Measurements from ENCODE around the gene TEN1. TPM values are rescaled to one million over a fixed set of nuclear protein-coding genes. Genes with fewer than 3 reads are reported as not detected.

TEN1 gene
- total RNA-seq, 1 experiment from 2014 or later = 19.3 TPM

GRCh38 chr17:76023900-76024237 lies 44.8 kb downstream of the TEN1 start:
- no CpG with 5 or more reads among the region's 9 CpGs for WGBS (ENCODE audit: extremely low coverage, insufficient read length, low lambda C conversion rate)
- no peaks in the 10 kb centered on the region; the same call in 1 of the 2 replicates for H3K4me1 ChIP-seq (ENCODE audit: insufficient read depth, low read length)

More at GRCh38 chr17:76023900-76024237, 44.8 kb downstream of the TEN1 start:
- no peak overlapping the region for H3K4ac ChIP-seq (ENCODE audit: low read depth, low read length)
- no peaks in the 10 kb centered on the region for H3K79me2 ChIP-seq (ENCODE audit: insufficient read depth, low read length)
- TF ChIP-seq, protein P1, sequence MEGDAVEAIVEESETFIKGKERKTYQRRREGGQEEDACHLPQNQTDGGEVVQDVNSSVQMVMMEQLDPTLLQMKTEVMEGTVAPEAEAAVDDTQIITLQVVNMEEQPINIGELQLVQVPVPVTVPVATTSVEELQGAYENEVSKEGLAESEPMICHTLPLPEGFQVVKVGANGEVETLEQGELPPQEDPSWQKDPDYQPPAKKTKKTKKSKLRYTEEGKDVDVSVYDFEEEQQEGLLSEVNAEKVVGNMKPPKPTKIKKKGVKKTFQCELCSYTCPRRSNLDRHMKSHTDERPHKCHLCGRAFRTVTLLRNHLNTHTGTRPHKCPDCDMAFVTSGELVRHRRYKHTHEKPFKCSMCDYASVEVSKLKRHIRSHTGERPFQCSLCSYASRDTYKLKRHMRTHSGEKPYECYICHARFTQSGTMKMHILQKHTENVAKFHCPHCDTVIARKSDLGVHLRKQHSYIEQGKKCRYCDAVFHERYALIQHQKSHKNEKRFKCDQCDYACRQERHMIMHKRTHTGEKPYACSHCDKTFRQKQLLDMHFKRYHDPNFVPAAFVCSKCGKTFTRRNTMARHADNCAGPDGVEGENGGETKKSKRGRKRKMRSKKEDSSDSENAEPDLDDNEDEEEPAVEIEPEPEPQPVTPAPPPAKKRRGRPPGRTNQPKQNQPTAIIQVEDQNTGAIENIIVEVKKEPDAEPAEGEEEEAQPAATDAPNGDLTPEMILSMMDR (conservative IDR thresholded peaks at IDR 0.05) = no peak
- no peak overlapping the region for H2BK20ac ChIP-seq (ENCODE audit: low read depth, low read length, poor library complexity, severe bottlenecking)
- H2BK15ac ChIP-seq (ENCODE audit: low read depth, low read length) = no peak overlapping the region
- Mint-ChIP-seq H3K27ac (no peak overlapping the region), H3K9me3 (no peaks in the 10 kb centered on the region), H3K4me3 (no peak overlapping the region), H3K27me3 (ENCODE audit: low read depth) (peaks cover 5% of the 10 kb centered on the region; the same call in 1 of the 2 replicates), H3K4me1 (peaks cover 2 to 7% of the 10 kb centered on the region in 2 experiments; a peak in 3 of 4 replicates), H3K36me3 (ENCODE audit: insufficient read depth in 1 of 3, low read depth in 3 of 3) (no peaks in the 10 kb centered on the region)
- no peak overlapping the region for H3T11ph ChIP-seq (ENCODE audit: low read length)
- H3K23ac ChIP-seq (ENCODE audit: insufficient read length, low read depth, low read length) = no peak overlapping the region
- no peak overlapping the region for H3K14ac ChIP-seq (ENCODE audit: insufficient read depth, low read length)
- no peak overlapping the region for H2BK120ac ChIP-seq (ENCODE audit: low read depth, low read length, poor library complexity, severe bottlenecking)
- H2BK12ac ChIP-seq (ENCODE audit: insufficient read length, low read depth, low read length) = no peak overlapping the region
- H3K56ac ChIP-seq (ENCODE audit: insufficient read length, low read depth, low read length) = no peak overlapping the region
- no peak overlapping the region for H4K5ac ChIP-seq (ENCODE audit: insufficient read length, low read depth, low read length)
- no peak overlapping the region for H4K8ac ChIP-seq (replicated peaks; ENCODE audit: insufficient read length, low read depth, low read length)
- H3K23me2 ChIP-seq (ENCODE audit: insufficient read length, low read depth, low read length, poor library complexity, severe bottlenecking) = no peaks in the 10 kb centered on the region
- no peak overlapping the region for H4K91ac ChIP-seq (ENCODE audit: insufficient read length, low read depth, low read length)
- H2AFZ ChIP-seq (ENCODE audit: low read length) = no peak overlapping the region
- DNase-seq = no peak
- no peak overlapping the region for H2BK5ac ChIP-seq (ENCODE audit: insufficient read length, low read length)
- no peak overlapping the region for H3K27ac ChIP-seq (ENCODE audit: insufficient read length, low read depth, low read length)
- H2AK5ac ChIP-seq (ENCODE audit: insufficient read length, low read length) = no peak overlapping the region
- H3K4me2 ChIP-seq (ENCODE audit: insufficient read depth, insufficient read length, low read length) = no peak overlapping the region
- no peaks in the 10 kb centered on the region for H3K9me3 ChIP-seq (ENCODE audit: control insufficient read depth, low read depth, low read length)
- H3K9ac ChIP-seq (ENCODE audit: extremely low read depth, insufficient read length, low read length) = no peak overlapping the region
- no peak overlapping the region for H3K18ac ChIP-seq (ENCODE audit: insufficient read length, low read depth, low read length)
- no peaks in the 10 kb centered on the region for H3K27me3 ChIP-seq (ENCODE audit: insufficient read depth, low read length)
- H4K20me1 ChIP-seq (ENCODE audit: control insufficient read depth, insufficient read depth, insufficient read length) = no peaks in the 10 kb centered on the region
- H3K79me1 ChIP-seq (ENCODE audit: insufficient read depth, low read depth, low read length, poor library complexity, severe bottlenecking) = no peaks in the 10 kb centered on the region

Measured in H9 (cell line).